Right lung (tissue), 5 donors: ENCODE measurements around the gene KRTAP10-10. TPM values are rescaled to one million over a fixed set of nuclear protein-coding genes. Genes with fewer than 3 reads are reported as not detected.
"Not testable (repeated sequence)": the region's sequence is repeated elsewhere in the genome, so short reads cannot be mapped to it uniquely, and the experiment has no call there.

Source experiments
- DNase-seq, 2 donors: peaks; one replicate each; pipeline ENCODE4 v3.0.0-alpha.2; 2013
- polyA plus RNA-seq, 5 donors: library from polyadenylated mRNA; unstranded; fragments of 120-200 nt; gene quantifications; one replicate each; pipeline versions ENCODE4 v1.2.1 to v1.2.3, GENCODE V29; 2013; ENCODE audit warnings: inconsistent platforms in 1 of 5, low replicate concordance in 1 of 5; ENCODE audit not compliant: insufficient read length in 5 of 5, insufficient read depth in 1 of 5

Gene KRTAP10-10
- polyA plus RNA-seq, 5 donors, result not detected

DNA sequence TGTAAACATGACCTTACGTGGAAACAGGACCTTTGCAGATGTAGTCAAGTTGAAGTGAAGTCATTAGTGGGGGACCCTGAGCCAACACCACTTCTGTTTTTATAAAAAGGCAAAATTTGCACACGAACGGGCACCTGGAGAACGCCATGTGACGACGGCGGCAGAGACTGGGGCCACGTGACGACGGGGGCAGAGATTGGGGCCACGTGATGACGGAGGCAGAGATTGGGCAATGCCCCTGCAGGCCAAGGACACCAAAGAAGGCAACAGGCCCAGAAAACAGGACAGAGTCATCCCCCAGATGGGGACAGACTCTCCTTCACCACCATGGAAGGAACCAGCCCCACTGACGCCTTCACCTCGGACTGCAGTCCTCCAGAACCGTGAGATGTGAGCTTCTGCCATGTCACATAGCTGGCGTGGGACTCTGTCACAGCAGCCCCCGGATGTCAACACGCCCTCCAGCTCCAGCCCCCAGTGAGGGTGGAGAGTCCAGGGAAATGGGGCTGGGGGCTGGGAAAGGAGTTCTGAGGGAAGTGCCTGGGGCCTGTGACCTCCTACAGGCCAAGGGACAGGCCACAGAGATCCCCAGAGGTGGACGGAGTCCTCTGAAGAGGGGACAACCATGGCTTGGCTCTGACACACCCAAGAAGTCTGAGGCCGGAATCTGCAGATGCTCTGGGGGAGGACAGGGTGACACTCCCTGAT, 13.3 kb downstream of the KRTAP10-10 start:
- DNase-seq, result no peak

DNA sequence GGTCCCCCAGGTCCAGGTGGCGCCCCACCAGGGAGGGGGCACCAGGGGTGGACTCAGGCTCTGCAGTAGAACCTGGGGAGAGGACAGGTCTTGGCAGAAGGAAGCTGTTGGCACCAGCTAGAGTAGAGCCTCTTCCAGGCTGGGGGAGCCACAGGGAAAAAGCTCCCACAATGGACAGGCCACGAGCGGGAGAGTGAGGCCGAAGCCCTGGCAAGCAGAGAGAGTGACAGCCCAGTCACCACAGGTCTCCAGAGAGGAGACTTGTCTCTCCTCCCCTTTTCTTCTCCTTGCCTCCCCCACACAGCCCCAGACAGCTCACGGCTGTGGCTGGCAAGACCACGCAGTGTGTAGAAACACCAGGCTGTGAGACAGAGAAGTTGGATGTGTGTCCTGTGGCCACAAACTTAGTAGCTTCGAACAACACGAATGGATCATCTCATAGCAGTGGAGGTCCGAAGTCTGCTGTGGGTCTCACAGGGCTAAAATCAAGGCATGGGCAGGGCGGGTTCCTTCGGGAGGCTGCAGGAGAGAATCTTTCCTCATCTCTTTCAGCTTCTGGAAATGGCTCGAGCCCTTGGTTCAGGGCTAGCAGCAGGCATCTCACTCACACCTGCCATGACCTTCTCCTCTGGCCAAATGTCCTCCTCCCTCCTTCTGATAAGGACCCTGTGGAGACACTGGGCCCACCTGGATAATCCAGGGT, 14.0 kb downstream of the KRTAP10-10 start:
- no peak for DNase-seq

DNA sequence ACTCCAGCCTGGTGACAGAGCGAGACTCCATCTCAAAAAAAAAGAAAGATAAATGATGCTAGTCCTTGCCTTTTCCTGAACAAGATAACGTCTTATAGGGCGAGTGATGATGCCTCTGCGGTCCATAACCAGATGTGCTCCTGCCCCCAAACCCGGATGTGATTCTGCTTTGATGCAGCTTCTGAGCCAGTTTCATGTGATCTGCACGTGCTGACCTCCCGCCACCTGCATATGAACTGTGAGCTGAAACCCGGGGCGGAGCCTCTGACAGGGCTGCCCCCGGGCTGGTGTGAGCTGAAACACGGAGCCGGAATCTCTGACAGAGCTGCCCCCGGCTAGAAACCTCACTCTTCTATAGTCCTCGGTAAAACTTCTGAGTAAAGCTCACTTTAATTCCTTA, 16.0 kb downstream of the KRTAP10-10 start:
- no peak for DNase-seq

DNA sequence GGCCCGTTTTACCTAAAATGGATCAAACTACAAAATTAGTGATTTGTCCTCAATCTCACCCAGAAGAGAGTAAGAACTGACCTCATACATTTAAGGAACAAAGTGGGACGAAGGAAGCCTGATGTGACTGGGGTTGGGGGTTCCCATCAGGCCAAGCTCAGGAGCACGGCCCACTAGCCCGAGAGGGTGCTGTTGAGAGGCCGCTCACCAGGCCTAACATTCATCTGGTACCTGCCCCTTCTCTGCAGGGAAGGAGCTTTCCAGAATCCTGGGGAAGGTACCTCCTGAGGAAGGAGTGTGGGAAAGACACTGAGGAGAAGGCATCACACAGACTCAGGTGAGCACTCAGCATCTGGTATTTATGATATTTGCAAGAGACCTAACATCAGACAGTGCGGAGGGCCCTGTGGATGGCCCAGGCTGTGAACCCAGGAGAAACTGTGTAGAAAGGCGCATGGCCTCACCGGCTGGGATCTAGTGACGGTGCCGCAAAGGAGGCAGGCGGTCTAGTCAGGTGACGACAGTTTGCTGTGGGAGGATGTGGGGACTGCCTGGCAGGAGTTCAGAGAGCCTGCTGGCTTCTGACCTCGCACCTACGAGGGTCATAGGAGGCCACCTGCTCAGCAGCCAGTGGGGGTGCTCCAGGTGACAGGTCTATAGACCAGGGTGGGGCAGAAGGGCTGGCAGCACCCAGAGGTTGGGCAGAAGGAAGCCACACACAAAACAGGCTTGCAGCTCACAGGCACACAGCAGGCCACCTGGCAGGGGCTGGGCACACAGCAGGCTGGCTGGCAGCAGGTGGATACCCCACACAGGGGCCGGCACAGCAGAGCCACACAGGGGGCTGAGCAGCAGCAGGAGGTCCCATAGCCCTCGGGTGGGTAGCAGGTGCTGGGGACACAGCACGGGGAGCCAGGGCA, 16.8 kb downstream of the KRTAP10-10 start:
- DNase-seq, result no peak

DNA sequence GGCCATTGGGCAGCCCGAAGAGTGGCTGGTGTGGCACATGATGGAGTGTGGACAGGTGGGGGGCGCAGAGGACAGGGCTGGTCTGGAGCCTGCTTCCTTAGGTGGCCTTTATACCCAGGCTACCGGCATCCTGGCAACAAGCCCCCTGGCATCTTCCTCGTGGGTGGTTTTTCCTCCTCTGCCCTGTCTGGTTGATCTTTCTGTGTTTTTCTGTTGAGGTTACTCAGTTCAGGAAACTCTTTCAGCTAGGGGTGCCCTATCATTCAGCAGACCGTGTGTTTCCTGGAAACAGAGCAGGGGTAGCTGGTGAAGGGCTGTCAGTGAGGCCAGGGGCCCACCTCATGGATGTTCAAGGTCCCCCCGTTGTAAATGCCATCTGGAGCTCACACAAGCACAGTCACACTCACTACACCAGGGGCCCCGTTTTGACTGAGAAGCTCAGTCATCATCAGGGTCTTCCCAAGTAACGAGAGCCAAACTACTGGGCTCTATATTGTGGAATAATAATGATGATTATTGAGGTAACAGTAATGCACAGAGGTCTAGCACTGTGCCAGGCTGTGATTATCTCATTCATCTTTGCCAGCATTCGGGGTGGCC, 17.5 kb downstream of the KRTAP10-10 start, which contains the start of gene KRTAP12-4:
TSS of gene KRTAP12-4 (minus strand) at position 84 of the 600 bp plus-strand sequence. CDS start at position 39, 45 bp downstream.
- no peak for DNase-seq

- DNase-seq, result no peak
Observed at GRCh38 chr21:44656868-44657267, 19.7 kb downstream of the KRTAP10-10 start.

DNA sequence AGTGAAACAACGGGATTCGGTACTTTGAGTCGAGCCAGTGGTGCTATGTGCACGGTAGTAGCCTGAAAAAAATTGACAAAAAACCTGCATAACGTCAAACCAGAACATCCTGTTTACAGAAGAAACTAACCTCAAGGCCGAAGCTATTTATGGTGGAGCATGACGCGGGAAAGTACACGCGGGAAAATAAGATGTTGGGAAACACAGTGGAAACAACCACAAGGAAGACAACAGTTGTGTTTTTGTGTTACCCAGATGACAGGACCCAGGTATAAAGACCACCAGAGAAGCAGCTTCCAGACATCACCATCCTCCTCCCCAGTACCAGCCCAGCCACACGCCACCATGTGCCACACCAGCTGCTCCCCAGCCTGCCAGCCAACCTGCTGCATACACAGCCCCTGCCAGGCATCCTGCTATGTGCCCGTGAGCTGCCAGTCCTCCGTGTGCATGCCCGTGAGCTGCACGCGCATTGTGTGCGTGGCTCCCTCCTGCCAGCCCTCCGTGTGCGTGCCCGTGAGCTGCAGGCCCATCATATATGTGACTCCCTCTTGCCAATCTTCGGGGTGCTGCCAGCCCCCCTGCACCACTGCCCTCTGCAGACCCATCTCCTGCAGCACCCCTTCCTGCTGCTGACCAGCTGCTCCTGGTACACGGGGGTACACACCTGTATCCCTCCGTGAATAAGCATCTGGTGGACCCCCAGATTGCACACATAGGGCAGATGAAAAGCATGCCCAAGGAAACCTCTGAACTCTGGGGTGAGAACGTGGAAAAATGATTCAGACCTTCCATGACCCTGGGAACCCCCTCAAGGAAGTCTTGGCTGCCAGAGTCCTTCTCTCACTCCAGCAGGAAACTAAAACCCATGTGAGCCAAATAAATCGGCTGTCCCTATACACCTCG, 20.7 kb downstream of the KRTAP10-10 start, which contains the start of gene KRTAP12-3:
TSS of gene KRTAP12-3 (plus strand) at position 298 of the 906 bp plus-strand sequence. CDS start at position 346, 48 bp downstream.
- no peak for DNase-seq

DNA sequence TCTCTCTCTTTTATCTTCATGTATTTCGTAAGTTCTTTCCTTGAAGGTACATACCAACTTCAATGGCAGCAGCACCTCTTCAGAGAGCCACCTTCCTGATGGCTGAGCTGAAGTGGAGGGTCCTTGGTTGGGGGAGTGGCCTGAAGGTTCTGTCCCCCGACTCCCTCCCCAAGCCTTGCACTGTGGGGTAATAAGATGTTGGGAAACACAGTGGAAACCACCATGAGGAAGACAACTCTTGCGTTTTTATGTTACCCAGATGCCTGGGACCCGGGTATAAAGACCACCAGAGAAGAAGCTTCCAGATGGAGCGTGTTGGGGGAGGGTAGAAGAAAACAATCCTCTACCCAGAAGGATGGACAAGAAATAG, 21.4 kb downstream of the KRTAP10-10 start:
- no peak for DNase-seq

DNA sequence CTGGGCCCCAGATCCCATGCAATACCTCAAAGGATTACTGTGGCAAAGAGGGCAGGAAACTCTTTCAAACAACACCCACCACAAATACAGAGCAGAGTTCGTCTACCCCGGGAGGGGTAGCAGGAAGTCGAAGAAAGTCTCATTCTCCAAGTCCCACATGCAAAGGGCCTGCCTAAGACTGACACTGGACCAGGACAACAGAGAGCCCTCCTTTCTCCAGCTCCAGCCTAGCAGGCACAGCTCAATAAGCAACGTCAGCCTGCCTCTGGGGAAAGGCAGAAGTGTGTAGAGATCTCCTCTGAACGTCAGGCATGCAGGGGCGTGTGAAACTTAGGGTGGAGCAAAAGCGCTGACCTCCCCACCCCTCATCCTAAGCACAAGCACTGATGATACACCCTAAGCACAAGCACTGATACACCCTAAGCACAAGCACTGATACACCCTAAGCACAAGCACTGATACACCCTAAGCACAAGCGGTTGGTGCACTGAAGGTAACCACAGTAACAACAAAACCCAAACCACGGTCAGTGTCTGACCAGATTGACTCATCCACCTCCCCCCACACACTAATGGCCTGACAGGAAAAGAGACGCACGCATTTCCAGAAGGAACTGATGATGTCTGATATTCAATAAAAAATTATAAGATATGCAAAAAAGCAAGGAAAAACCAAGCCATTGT, 21.9 kb downstream of the KRTAP10-10 start:
- DNase-seq, result no peak

DNA sequence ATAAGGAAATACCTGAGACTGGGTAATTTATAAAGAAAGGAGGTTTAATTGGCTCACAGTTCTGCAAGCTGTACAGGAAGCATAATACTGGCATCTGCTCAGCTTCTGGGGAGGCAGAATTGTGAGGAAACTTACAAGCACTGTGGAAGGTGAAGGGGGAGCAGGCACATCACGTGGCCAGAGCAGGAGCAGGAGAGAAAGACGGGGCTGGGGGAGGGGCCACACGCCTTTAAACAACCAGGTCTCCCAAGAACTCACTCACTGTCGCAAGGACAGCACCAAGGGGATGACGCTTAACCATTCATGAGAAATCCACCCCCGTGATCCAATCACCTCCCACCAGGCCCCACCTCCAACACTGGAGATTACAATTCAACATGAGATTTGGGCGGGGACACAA, 24.4 kb downstream of the KRTAP10-10 start:
- DNase-seq, result not testable (repeated sequence)

DNA sequence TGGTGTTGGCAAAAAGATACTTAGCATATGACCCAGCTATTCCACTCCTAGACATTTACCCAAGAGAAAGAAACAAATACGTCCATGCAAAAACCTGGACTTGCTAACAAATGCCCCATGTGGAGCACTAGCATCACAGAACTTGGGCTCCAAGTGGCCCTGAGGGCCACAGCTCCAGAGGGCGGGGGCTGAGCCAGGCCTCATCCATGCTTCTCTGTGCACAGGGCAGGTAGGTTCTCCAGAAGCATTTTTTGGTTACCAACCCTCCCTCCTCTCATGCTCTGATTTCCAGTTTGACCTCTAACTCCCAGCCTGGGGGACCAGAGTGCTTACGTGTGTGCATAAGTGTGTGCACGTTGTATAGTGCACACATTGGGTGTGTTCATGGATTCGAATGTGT, 27.5 kb downstream of the KRTAP10-10 start:
- DNase-seq, result no peak

- DNase-seq, result no peak
Observed at GRCh38 chr21:44666401-44667320, 29.5 kb downstream of the KRTAP10-10 start, which contains the start of gene KRTAP12-2. KRTAP12-2 (minus strand) TSS chr21:44666927; CDS start chr21:44666886, 41 bp downstream.

- no peak for DNase-seq
Observed at GRCh38 chr21:44667612-44668011, 30.5 kb downstream of the KRTAP10-10 start.

DNA sequence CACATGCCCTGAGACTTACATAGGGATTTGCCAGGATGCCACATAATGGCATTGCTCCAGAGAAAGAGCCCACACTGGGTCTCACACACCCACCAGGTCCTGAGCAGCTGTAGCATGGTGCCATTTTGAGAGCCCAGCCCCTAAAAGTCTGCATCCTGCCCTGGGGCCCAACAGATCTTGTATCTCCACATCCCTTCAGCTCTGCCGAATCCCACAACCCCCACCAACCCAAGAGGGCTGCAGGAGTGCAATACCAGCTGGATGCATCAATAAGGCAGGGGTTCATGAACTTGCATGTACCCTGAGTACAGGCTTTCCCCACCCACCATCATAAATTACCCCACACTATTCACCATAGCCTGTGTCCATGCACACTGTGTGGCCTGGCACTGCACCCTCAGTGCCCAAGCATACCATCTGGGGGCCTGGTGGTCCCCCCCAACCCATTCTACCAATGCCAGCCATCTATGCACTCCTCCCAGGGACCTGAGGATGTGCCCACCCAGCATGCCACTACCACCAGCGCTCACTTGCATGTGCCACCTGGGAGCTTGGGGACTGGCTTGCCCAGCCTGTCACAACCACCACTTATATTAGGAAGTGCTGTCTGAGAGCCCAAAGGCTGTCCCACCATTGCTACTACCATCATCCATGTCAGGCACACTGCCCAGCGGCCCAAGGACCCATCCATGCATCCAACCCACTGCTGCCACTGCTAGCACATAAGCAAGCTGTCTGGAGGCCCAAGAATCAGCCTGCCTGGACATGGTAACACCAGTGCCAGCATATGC, 33.7 kb downstream of the KRTAP10-10 start:
- no peak for DNase-seq

DNA sequence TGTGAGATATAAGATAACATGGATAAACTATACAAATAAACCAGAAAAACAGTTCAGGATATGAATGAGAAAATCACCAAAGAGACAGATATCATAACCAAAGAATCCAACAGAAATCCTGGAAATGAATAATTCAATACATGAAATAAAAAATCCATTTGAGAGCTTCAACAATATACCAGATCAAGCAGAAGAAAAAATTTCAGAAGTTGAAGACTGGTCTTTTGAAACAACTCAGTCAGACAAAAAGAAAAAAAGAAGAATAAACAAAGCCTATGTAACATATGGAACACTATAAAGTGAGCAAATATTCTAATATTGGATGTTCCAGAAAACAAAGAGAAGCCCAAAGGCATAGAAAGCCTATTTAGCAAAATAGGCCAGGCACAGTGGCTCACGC, 34.8 kb downstream of the KRTAP10-10 start:
- DNase-seq, result no peak

- DNase-seq, result no peak
Observed at GRCh38 chr21:44677881-44678280, 40.7 kb downstream of the KRTAP10-10 start.

GRCh38 chr21:44681152-44681551, 44.0 kb downstream of the KRTAP10-10 start:
- no peak for DNase-seq
